SK-N-SH (cell line): Measurements from ENCODE around the gene MTCL3.

Experiments
- CTCF ChIA-PET: fragments of 300-600, 350-600 bp; formaldehyde crosslinking; extraction: SDS; loops from one replicate; lab custom pipeline; 2021; lab: Yijun Ruan, JAX
- POLR2A ChIA-PET: fragments of 350-600 bp; sonication (Branson Sonifier 250); formaldehyde crosslinking; extraction: SDS; loops from one replicate; lab custom pipeline; 2020; ENCODE audit warnings: antibody characterized with exemption, inconsistent platforms; lab: Yijun Ruan, JAX
- DNase-seq: peaks from one replicate; pipeline ENCODE4 v3.0.0; 2012
- H2AFZ ChIP-seq: fragments of 200-600 bp; sonication (generic); 2 replicates; pipeline ENCODE4 v1.8.1; 2016; ENCODE audit warnings: antibody characterized with exemption, mild to moderate bottlenecking, low read depth
- H3F3A ChIP-seq: fragments of 200-600 bp; sonication (generic); replicated peaks from 2 replicates; pipeline ENCODE3; 2016; ENCODE audit warnings: antibody characterized with exemption, mild to moderate bottlenecking; ENCODE audit not compliant: insufficient read depth
- H3K27ac ChIP-seq, 2 experiments: fragments of 200-500 bp in 1 of 2; fragments of 200-600 bp in 1 of 2; sonication (Bioruptor generic) in 1 of 2; sonication (generic), shearing (Covaris generic) in 1 of 2; 2 replicates each; pipeline versions ENCODE4 v1.5.1 to v1.6.1; 2014 to 2016; ENCODE audit warnings: low read depth in 2 of 2, inconsistent platforms in 1 of 2, low read length in 1 of 2, mild to moderate bottlenecking in 1 of 2, mixed read lengths in 1 of 2
- H3K27me3 ChIP-seq: fragments of 200-600 bp; sonication (generic), shearing (Covaris generic); 2 replicates; pipeline ENCODE4 v1.6.1; 2016; ENCODE audit warnings: mixed run types; ENCODE audit not compliant: insufficient read depth
- H3K36me3 ChIP-seq, 2 experiments: fragments of 200-500 bp in 1 of 2; fragments of 200-600 bp in 1 of 2; sonication (Bioruptor generic) in 1 of 2; sonication (generic) in 1 of 2; replicated peaks in 1 of 2; 2 replicates each; pipeline versions ENCODE3 to v1.5.1; 2014 to 2016; ENCODE audit warnings: low read length in 1 of 2, mild to moderate bottlenecking in 1 of 2; ENCODE audit not compliant: insufficient read depth in 2 of 2, control insufficient read depth in 1 of 2
- H3K4me1 ChIP-seq, 2 experiments: fragments of 200-500 bp in 1 of 2; fragments of 200-600 bp in 1 of 2; sonication (Bioruptor generic) in 1 of 2; sonication (generic), shearing (Covaris generic) in 1 of 2; 2 replicates each; pipeline versions ENCODE4 v1.5.1 to v1.6.1; 2014 to 2016; ENCODE audit warnings: low read depth in 1 of 2, low read length in 1 of 2, mixed run types in 1 of 2; ENCODE audit not compliant: insufficient read depth in 2 of 2, control insufficient read depth in 1 of 2
- H3K4me2 ChIP-seq: fragments of 200-600 bp; sonication (generic), shearing (Covaris generic); 2 replicates; pipeline ENCODE4 v1.6.1; 2017; ENCODE audit warnings: mixed run types
- H3K4me3 ChIP-seq, 2 experiments: fragments of 200-500 bp in 1 of 2; fragments of 200-600 bp in 1 of 2; sonication (Bioruptor generic) in 1 of 2; sonication (generic), shearing (Covaris generic) in 1 of 2; 2 replicates each; pipeline versions ENCODE4 v1.5.1 to v1.8.1; 2014 to 2016; ENCODE audit warnings: low read depth in 2 of 2, inconsistent platforms in 1 of 2, low read length in 1 of 2, mild to moderate bottlenecking in 1 of 2, mixed read lengths in 1 of 2, moderate library complexity in 1 of 2
- H3K79me2 ChIP-seq: fragments of 200-600 bp; sonication (generic); 2 replicates; pipeline ENCODE4 v1.8.1; 2017; ENCODE audit warnings: mild to moderate bottlenecking; ENCODE audit not compliant: insufficient read depth
- H3K9ac ChIP-seq: fragments of 200-600 bp; sonication (generic); 2 replicates; pipeline ENCODE4 v1.6.1; 2017; ENCODE audit warnings: mixed run types
- H3K9me2 ChIP-seq: fragments of 200-600 bp; sonication (generic); 2 replicates; pipeline ENCODE4 v1.6.1; 2017; ENCODE audit warnings: mixed run types
- H3K9me3 ChIP-seq: fragments of 200-600 bp; sonication (generic); 2 replicates; pipeline ENCODE4 v1.6.1; 2017; ENCODE audit warnings: mixed run types, mild to moderate bottlenecking, moderate library complexity
- H4K20me1 ChIP-seq: fragments of 200-600 bp; sonication (generic); 2 replicates; pipeline ENCODE4 v1.6.1; 2017; ENCODE audit warnings: mild to moderate bottlenecking, mixed run types; ENCODE audit not compliant: insufficient read depth
- CTCF ChIP-seq: fragments of 200-600 bp; sonication (generic); IDR thresholded peaks from 2 replicates; pipeline ENCODE4 v1.6.1; 2017; ENCODE audit warnings: antibody characterized with exemption, mild to moderate bottlenecking, moderate library complexity
- ELF1 ChIP-seq: IDR thresholded peaks from 2 replicates; pipeline ENCODE4 v1.4.0; 2012
- EP300 ChIP-seq, 2 experiments: IDR thresholded peaks; 2 replicates each; pipeline versions ENCODE4 v1.4.0 to v1.6.1; 2012; ENCODE audit warnings: borderline replicate concordance in 1 of 2, low read depth in 1 of 2, low read length in 1 of 2
- FOSL2 ChIP-seq: IDR thresholded peaks from 2 replicates; pipeline ENCODE4 v1.4.0; 2012; ENCODE audit warnings: low read depth, mild to moderate bottlenecking, moderate library complexity, borderline replicate concordance
- GATA2 ChIP-seq: sonication (generic); formaldehyde crosslinking; IDR thresholded peaks from 2 replicates; pipeline ENCODE4 v1.5.0; 2020; ENCODE audit warnings: mild to moderate bottlenecking, missing genetic modification reagents
- NFIC ChIP-seq: IDR thresholded peaks from 2 replicates; pipeline ENCODE4 v1.4.0; 2012; ENCODE audit warnings: borderline replicate concordance
- NRF1 ChIP-seq: IDR thresholded peaks from 2 replicates; pipeline ENCODE4 v1.6.1; 2012; ENCODE audit warnings: low read depth, mild to moderate bottlenecking, low read length
- PBX3 ChIP-seq: IDR thresholded peaks from 2 replicates; pipeline ENCODE4; 2012
- POLR2AphosphoS5 ChIP-seq: IDR thresholded peaks from 2 replicates; pipeline ENCODE4 v1.6.1; 2012; ENCODE audit warnings: low read depth, low read length
- RAD21 ChIP-seq: IDR thresholded peaks from 2 replicates; pipeline ENCODE4 v1.6.1; 2012; ENCODE audit warnings: mild to moderate bottlenecking, low read length
- RXRA ChIP-seq: IDR thresholded peaks from 2 replicates; pipeline ENCODE4 v1.4.0; 2012; ENCODE audit warnings: low read depth, mild to moderate bottlenecking, borderline replicate concordance
- SIN3A ChIP-seq: IDR thresholded peaks from 2 replicates; pipeline ENCODE4 v1.6.1; 2012; ENCODE audit warnings: low read depth, mild to moderate bottlenecking, low read length, moderate library complexity, borderline replicate concordance
- SMC3 ChIP-seq: IDR thresholded peaks from 2 replicates; pipeline ENCODE4 v1.6.1; 2012; ENCODE audit warnings: low read depth, low read length, improper control_type of control experiment
- USF2 ChIP-seq: fragments of 150-350 bp; IDR thresholded peaks from 2 replicates; pipeline ENCODE4 v1.6.1; 2017; ENCODE audit warnings: antibody characterized with exemption, low read length, low read depth, borderline replicate concordance
- WGBS: methylation state at CpG from one replicate; pipeline ENCODE4 v1.1.6; 2017; ENCODE audit warnings: low lambda C conversion rate; 5-methylcytosine and 5-hydroxymethylcytosine counted together
- TF ChIP-seq, protein P1 (sequence below): IDR thresholded peaks from 2 replicates; pipeline ENCODE4 v1.6.1; 2012; ENCODE audit warnings: mild to moderate bottlenecking, low read depth, low read length, moderate library complexity
- TF ChIP-seq, protein P2 (sequence below): IDR thresholded peaks from 2 replicates; pipeline ENCODE4 v1.4.0; 2012; ENCODE audit warnings: low read depth

Gene MTCL3

DNA sequence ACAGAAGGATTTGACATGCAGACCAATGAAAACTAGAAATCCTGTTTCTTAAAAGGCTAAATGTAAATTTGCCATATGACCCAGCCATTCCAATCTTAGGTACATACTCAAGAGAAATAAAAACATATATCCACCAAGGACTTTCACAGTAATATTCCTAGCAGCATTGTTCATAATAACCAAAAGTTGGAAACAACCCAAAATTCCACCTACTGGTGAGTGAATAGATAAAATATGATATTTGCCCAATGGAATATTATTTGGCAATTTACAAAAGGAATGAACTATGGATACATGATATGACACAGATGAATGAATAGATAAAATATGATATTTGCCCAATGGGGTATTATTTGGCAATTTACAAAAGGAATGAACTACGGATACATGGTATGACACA lies 22.7 kb downstream of the MTCL3 start:
- H3K9me2 ChIP-seq: no peaks in the 10 kb centered on the region
- WGBS: 100% methylated on average over 1 of the region's 1 CpG
- TF ChIP-seq, protein P1, sequence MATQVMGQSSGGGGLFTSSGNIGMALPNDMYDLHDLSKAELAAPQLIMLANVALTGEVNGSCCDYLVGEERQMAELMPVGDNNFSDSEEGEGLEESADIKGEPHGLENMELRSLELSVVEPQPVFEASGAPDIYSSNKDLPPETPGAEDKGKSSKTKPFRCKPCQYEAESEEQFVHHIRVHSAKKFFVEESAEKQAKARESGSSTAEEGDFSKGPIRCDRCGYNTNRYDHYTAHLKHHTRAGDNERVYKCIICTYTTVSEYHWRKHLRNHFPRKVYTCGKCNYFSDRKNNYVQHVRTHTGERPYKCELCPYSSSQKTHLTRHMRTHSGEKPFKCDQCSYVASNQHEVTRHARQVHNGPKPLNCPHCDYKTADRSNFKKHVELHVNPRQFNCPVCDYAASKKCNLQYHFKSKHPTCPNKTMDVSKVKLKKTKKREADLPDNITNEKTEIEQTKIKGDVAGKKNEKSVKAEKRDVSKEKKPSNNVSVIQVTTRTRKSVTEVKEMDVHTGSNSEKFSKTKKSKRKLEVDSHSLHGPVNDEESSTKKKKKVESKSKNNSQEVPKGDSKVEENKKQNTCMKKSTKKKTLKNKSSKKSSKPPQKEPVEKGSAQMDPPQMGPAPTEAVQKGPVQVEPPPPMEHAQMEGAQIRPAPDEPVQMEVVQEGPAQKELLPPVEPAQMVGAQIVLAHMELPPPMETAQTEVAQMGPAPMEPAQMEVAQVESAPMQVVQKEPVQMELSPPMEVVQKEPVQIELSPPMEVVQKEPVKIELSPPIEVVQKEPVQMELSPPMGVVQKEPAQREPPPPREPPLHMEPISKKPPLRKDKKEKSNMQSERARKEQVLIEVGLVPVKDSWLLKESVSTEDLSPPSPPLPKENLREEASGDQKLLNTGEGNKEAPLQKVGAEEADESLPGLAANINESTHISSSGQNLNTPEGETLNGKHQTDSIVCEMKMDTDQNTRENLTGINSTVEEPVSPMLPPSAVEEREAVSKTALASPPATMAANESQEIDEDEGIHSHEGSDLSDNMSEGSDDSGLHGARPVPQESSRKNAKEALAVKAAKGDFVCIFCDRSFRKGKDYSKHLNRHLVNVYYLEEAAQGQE: no peak
- peak; percentile 33; the same call in 1 of the 2 replicates for TF ChIP-seq NFIC
- TF ChIP-seq CTCF: peak; percentile 35; the same call in 1 of the 2 replicates
- TF ChIP-seq USF2: no peak
- no peak for TF ChIP-seq RXRA
- TF ChIP-seq, protein P2, sequence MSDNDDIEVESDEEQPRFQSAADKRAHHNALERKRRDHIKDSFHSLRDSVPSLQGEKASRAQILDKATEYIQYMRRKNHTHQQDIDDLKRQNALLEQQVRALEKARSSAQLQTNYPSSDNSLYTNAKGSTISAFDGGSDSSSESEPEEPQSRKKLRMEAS: no peak
- H3K4me2 ChIP-seq: no peak overlapping the region
- peaks cover 6 to 22% of the 10 kb centered on the region in 2 experiments for H3K36me3 ChIP-seq
- ChIA-PET POLR2A (no interaction called here), CTCF (interaction anchor here (0.8 to 17.9 kb wide), 5 partner anchors 9 to 32 kb away, joined by 3 to 163 read pairs (median 4); partner anchors contain the start of gene MTCL3)
- DNase-seq: no peak
- H3K9ac ChIP-seq: no peak overlapping the region
- no peaks in the 10 kb centered on the region for H3F3A ChIP-seq
- no peaks in the 10 kb centered on the region for H3K4me1 ChIP-seq
- H3K9me3 ChIP-seq: no peaks in the 10 kb centered on the region
- no peak overlapping the region for H3K4me3 ChIP-seq
- H3K27me3 ChIP-seq: no peaks in the 10 kb centered on the region
- H3K79me2 ChIP-seq: no peaks in the 10 kb centered on the region
- no peak overlapping the region for H3K27ac ChIP-seq
- H2AFZ ChIP-seq: no peak overlapping the region
- no peaks in the 10 kb centered on the region for H4K20me1 ChIP-seq

DNA sequence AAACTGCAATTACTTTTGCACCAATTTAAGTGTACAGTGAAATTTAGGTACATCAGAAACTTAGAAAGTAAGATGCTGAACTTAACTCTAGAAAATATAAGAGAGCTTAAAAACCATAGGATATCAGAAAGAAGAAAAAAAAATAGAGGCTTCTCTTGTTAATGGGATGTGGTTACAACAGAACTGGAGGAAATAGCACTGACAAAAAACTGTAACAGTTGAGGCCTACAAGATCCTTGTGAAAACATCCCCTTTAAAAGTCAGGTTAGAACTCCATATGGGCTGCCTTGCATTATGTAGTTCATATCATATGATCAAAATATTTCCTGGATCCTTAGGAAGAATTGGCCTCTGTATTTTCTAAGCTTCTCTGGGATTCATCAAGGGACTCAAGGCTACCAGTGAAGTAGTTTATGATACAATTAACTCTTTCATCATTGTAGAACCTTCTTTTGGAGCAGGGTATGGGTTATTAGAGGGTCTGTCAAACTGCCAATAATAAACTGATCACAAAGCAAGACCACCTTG lies 24.8 kb downstream of the MTCL3 start:
- no peak overlapping the region for H3K27ac ChIP-seq
- H3K79me2 ChIP-seq: no peaks in the 10 kb centered on the region
- ChIA-PET POLR2A (no interaction called here), CTCF (interaction anchor here (2.2 to 17.9 kb wide), 2 partner anchors 23 to 45 kb away, joined by 6 to 163 read pairs; partner anchors contain the start of gene MTCL3)
- no peaks in the 10 kb centered on the region for H3K9me3 ChIP-seq
- H3K36me3 ChIP-seq: peaks cover 16 to 20% of the 10 kb centered on the region in 2 experiments
- H3K27me3 ChIP-seq: no peaks in the 10 kb centered on the region
- no peaks in the 10 kb centered on the region for H3F3A ChIP-seq
- H4K20me1 ChIP-seq: no peaks in the 10 kb centered on the region
- H3K9me2 ChIP-seq: no peaks in the 10 kb centered on the region
- no peak overlapping the region for H3K9ac ChIP-seq
- H3K4me2 ChIP-seq: no peak overlapping the region
- TF ChIP-seq RAD21: no peak
- no peak for TF ChIP-seq GATA2
- no peak for TF ChIP-seq NRF1
- TF ChIP-seq ELF1: no peak
- TF ChIP-seq RXRA: no peak
- TF ChIP-seq POLR2AphosphoS5: no peak
- TF ChIP-seq, protein P2: no peak
- TF ChIP-seq SIN3A: no peak
- no peak for TF ChIP-seq EP300 (IDR thresholded peaks at IDR 0.05; ENCODE audit: borderline replicate concordance in 1 of 2, low read depth in 1 of 2, low read length in 1 of 2)
- TF ChIP-seq PBX3: no peak
- TF ChIP-seq FOSL2: no peak
- no peak for TF ChIP-seq SMC3
- H3K4me3 ChIP-seq: no peak overlapping the region
- H3K4me1 ChIP-seq: no peaks in the 10 kb centered on the region
- no peak overlapping the region for H2AFZ ChIP-seq
- DNase-seq: no peak
